ENCODE data around the gene LSS. TPM values are rescaled to one million over a fixed set of nuclear protein-coding genes. Genes with fewer than 3 reads are reported as not detected.
"Not testable (repeated sequence)": the region's sequence is repeated elsewhere in the genome, so short reads cannot be mapped to it uniquely, and the experiment has no call there.

LSS gene
- total and polyA plus RNA-seq, 9 donors = 27.0 to 47.4 (median 35.8) TPM

- 63% methylated on average over 4 of the region's 14 CpGs for WGBS (ENCODE audit: insufficient coverage)
- no peaks in the 10 kb centered on the region for H3K9me3 ChIP-seq (replicated peaks; ENCODE audit: control insufficient read depth, low read depth, low read length)
- no peaks in the 10 kb centered on the region for H3K36me3 ChIP-seq (ENCODE audit: control insufficient read depth, insufficient read depth, low read length)
- H3K4me1 ChIP-seq (ENCODE audit: control insufficient read depth, insufficient read depth, low read length) = peaks cover 11% of the 10 kb centered on the region
- no peak overlapping the region for H3K4me3 ChIP-seq (ENCODE audit: low read length)
- peaks cover 7% of the 10 kb centered on the region for H3K27me3 ChIP-seq (ENCODE audit: control insufficient read depth, insufficient read depth, low read length)
- H3K27ac ChIP-seq (ENCODE audit: low read length) = no peak overlapping the region
- DNase-seq = no peak
Observed at GRCh38 chr21:46146856-46147255, 81.7 kb downstream of the LSS start.

- H3K27me3 ChIP-seq (ENCODE audit: control insufficient read depth, insufficient read depth, low read length) = peaks cover 11% of the 10 kb centered on the region
- H3K36me3 ChIP-seq (ENCODE audit: control insufficient read depth, insufficient read depth, low read length) = no peaks in the 10 kb centered on the region
- H3K27ac ChIP-seq (ENCODE audit: low read length) = no peak overlapping the region
- H3K4me3 ChIP-seq (ENCODE audit: low read length) = no peak overlapping the region
- H3K9me3 ChIP-seq (replicated peaks; ENCODE audit: control insufficient read depth, low read depth, low read length) = no peaks in the 10 kb centered on the region
- no peak for DNase-seq
- H3K4me1 ChIP-seq (ENCODE audit: control insufficient read depth, insufficient read depth, low read length) = peaks cover 11% of the 10 kb centered on the region
- 83% methylated on average over 60 of the region's 60 CpGs for WGBS (ENCODE audit: insufficient coverage)
Observed at GRCh38 chr21:46145840-46146691, 82.5 kb downstream of the LSS start.

GRCh38 chr21:46145159-46145839 lies 83.3 kb downstream of the LSS start:
- 95% methylated on average over 28 of the region's 51 CpGs for WGBS (ENCODE audit: insufficient coverage)
- no peak overlapping the region for H3K4me3 ChIP-seq (ENCODE audit: low read length)
- DNase-seq = no peak
- H3K9me3 ChIP-seq (replicated peaks; ENCODE audit: control insufficient read depth, low read depth, low read length) = no peaks in the 10 kb centered on the region
- H3K27me3 ChIP-seq (ENCODE audit: control insufficient read depth, insufficient read depth, low read length) = peaks cover 15% of the 10 kb centered on the region
- H3K36me3 ChIP-seq (ENCODE audit: control insufficient read depth, insufficient read depth, low read length) = no peaks in the 10 kb centered on the region
- peaks cover 9% of the 10 kb centered on the region for H3K4me1 ChIP-seq (ENCODE audit: control insufficient read depth, insufficient read depth, low read length)
- H3K27ac ChIP-seq (ENCODE audit: low read length) = no peak overlapping the region

GRCh38 chr21:46144464-46145070 lies 84.0 kb downstream of the LSS start:
- no peaks in the 10 kb centered on the region for H3K9me3 ChIP-seq (replicated peaks; ENCODE audit: control insufficient read depth, low read depth, low read length)
- H3K27ac ChIP-seq (ENCODE audit: low read length) = no peak overlapping the region
- no peaks in the 10 kb centered on the region for H3K36me3 ChIP-seq (ENCODE audit: control insufficient read depth, insufficient read depth, low read length)
- peaks cover 6% of the 10 kb centered on the region for H3K4me1 ChIP-seq (ENCODE audit: control insufficient read depth, insufficient read depth, low read length)
- peaks cover 22% of the 10 kb centered on the region for H3K27me3 ChIP-seq (ENCODE audit: control insufficient read depth, insufficient read depth, low read length)
- no peak overlapping the region for H3K4me3 ChIP-seq (ENCODE audit: low read length)
- no peak for DNase-seq
- WGBS (ENCODE audit: insufficient coverage) = 19% methylated on average over 3 of the region's 4 CpGs

- H3K4me3 ChIP-seq (ENCODE audit: low read length) = no peak overlapping the region
- WGBS (ENCODE audit: insufficient coverage) = 88% methylated on average over 18 of the region's 21 CpGs
- no peaks in the 10 kb centered on the region for H3K9me3 ChIP-seq (replicated peaks; ENCODE audit: control insufficient read depth, low read depth, low read length)
- peaks cover 23% of the 10 kb centered on the region for H3K27me3 ChIP-seq (ENCODE audit: control insufficient read depth, insufficient read depth, low read length)
- H3K27ac ChIP-seq (ENCODE audit: low read length) = no peak overlapping the region
- no peak for DNase-seq
- no peaks in the 10 kb centered on the region for H3K36me3 ChIP-seq (ENCODE audit: control insufficient read depth, insufficient read depth, low read length)
- peaks cover 6% of the 10 kb centered on the region for H3K4me1 ChIP-seq (ENCODE audit: control insufficient read depth, insufficient read depth, low read length)
Observed at GRCh38 chr21:46142582-46143473, 85.7 kb downstream of the LSS start.

- no peak overlapping the region for H3K27ac ChIP-seq (ENCODE audit: low read length)
- DNase-seq = no peak
Observed at GRCh38 chr21:46141767-46142581, 86.6 kb downstream of the LSS start.

GRCh38 chr21:46140352-46141003 lies 88.1 kb downstream of the LSS start:
- Histone ChIP-seq H3K27me3 (ENCODE audit: control insufficient read depth, insufficient read depth, low read length) (peaks cover 23% of the 10 kb centered on the region), H3K4me1 (ENCODE audit: control insufficient read depth, insufficient read depth, low read length) (peaks cover 13% of the 10 kb centered on the region)
- 22% methylated on average over 27 of the region's 29 CpGs for WGBS (ENCODE audit: insufficient coverage)
- not testable (repeated sequence) for H3K27ac ChIP-seq (ENCODE audit: low read length); DNase-seq; H3K36me3 ChIP-seq (ENCODE audit: control insufficient read depth, insufficient read depth, low read length); H3K4me3 ChIP-seq (ENCODE audit: low read length); H3K9me3 ChIP-seq (replicated peaks; ENCODE audit: control insufficient read depth, low read depth, low read length)

More at GRCh38 chr21:46141767-46142581, 86.6 kb downstream of the LSS start:
- H3K4me3 ChIP-seq (ENCODE audit: low read length) = no peak overlapping the region
- no peaks in the 10 kb centered on the region for H3K9me3 ChIP-seq (replicated peaks; ENCODE audit: control insufficient read depth, low read depth, low read length)
- WGBS (ENCODE audit: insufficient coverage) = 82% methylated on average over 36 of the region's 45 CpGs
- H3K27me3 ChIP-seq (ENCODE audit: control insufficient read depth, insufficient read depth, low read length) = peaks cover 23% of the 10 kb centered on the region
- peaks cover 6% of the 10 kb centered on the region for H3K4me1 ChIP-seq (ENCODE audit: control insufficient read depth, insufficient read depth, low read length)
- H3K36me3 ChIP-seq (ENCODE audit: control insufficient read depth, insufficient read depth, low read length) = no peaks in the 10 kb centered on the region

GRCh38 chr21:46139686-46140085 lies 88.9 kb downstream of the LSS start:
- WGBS (ENCODE audit: insufficient coverage) = 90% methylated on average over 4 of the region's 15 CpGs
- peaks cover 13% of the 10 kb centered on the region for H3K4me1 ChIP-seq (ENCODE audit: control insufficient read depth, insufficient read depth, low read length)
- DNase-seq = no peak
- no peak overlapping the region for H3K4me3 ChIP-seq (ENCODE audit: low read length)
- H3K27me3 ChIP-seq (ENCODE audit: control insufficient read depth, insufficient read depth, low read length) = peaks cover 25% of the 10 kb centered on the region
- H3K9me3 ChIP-seq (replicated peaks; ENCODE audit: control insufficient read depth, low read depth, low read length) = no peaks in the 10 kb centered on the region
- no peak overlapping the region for H3K27ac ChIP-seq (ENCODE audit: low read length)
- no peaks in the 10 kb centered on the region for H3K36me3 ChIP-seq (ENCODE audit: control insufficient read depth, insufficient read depth, low read length)

Data from muscle of leg (tissue), 11 donors.